Measurements from ENCODE around the gene EML5.
A peak's percentile ranks its signal among the peaks of the same experiment; 100 is the strongest.

Gene EML5

GRCh38 chr14:88707088-88707487 lies 85.7 kb downstream of the EML5 start:
- DNase-seq (ENCODE audit: low read depth): no peak

- peak; percentile 3 for DNase-seq (ENCODE audit: low read depth)
Observed at GRCh38 chr14:88706425-88706824, 86.3 kb downstream of the EML5 start.

- DNase-seq (ENCODE audit: low read depth): no peak
Observed at GRCh38 chr14:88698651-88699050, 94.1 kb downstream of the EML5 start.

- DNase-seq (ENCODE audit: low read depth): no peak
Observed at GRCh38 chr14:88695870-88696269, 96.9 kb downstream of the EML5 start.

GRCh38 chr14:88688386-88688785 lies 104.4 kb downstream of the EML5 start:
- DNase-seq (ENCODE audit: low read depth): no peak

- DNase-seq (ENCODE audit: low read depth): no peak
Observed at GRCh38 chr14:88683119-88683518, 109.6 kb downstream of the EML5 start.

- DNase-seq (ENCODE audit: low read depth): no peak
Observed at GRCh38 chr14:88682495-88683114, 110.1 kb downstream of the EML5 start.

GRCh38 chr14:88681755-88682494 lies 110.8 kb downstream of the EML5 start:
- no peak for DNase-seq (ENCODE audit: low read depth)

GRCh38 chr14:88669346-88669745 lies 123.4 kb downstream of the EML5 start:
- no peak for DNase-seq (ENCODE audit: low read depth)

- DNase-seq (ENCODE audit: low read depth): no peak
Observed at GRCh38 chr14:88668448-88669116, 124.2 kb downstream of the EML5 start.

- DNase-seq (ENCODE audit: low read depth): peak; percentile 25
Observed at GRCh38 chr14:88667555-88668273, 125.0 kb downstream of the EML5 start.

- DNase-seq (ENCODE audit: low read depth): no peak
Observed at GRCh38 chr14:88660056-88660455, 132.7 kb downstream of the EML5 start.

GRCh38 chr14:88639221-88639620 lies 153.5 kb downstream of the EML5 start:
- no peak for DNase-seq (ENCODE audit: low read depth)

GRCh38 chr14:88632512-88632911 lies 160.2 kb downstream of the EML5 start:
- DNase-seq (ENCODE audit: low read depth): no peak

GRCh38 chr14:88631091-88631490 lies 161.7 kb downstream of the EML5 start:
- DNase-seq (ENCODE audit: low read depth): no peak

GRCh38 chr14:88630565-88630964 lies 162.2 kb downstream of the EML5 start:
- DNase-seq (ENCODE audit: low read depth): no peak

GRCh38 chr14:88628462-88628861 lies 164.3 kb downstream of the EML5 start:
- DNase-seq (ENCODE audit: low read depth): no peak

GRCh38 chr14:88628033-88628432 lies 164.7 kb downstream of the EML5 start:
- DNase-seq (ENCODE audit: low read depth): no peak

GRCh38 chr14:88625671-88626070 lies 167.1 kb downstream of the EML5 start:
- DNase-seq (ENCODE audit: low read depth): no peak

- DNase-seq (ENCODE audit: low read depth): no peak
Observed at GRCh38 chr14:88621100-88621499, 171.7 kb downstream of the EML5 start.

GRCh38 chr14:88618476-88618875 lies 174.3 kb downstream of the EML5 start:
- DNase-seq (ENCODE audit: low read depth): no peak

- no peak for DNase-seq (ENCODE audit: low read depth)
Observed at GRCh38 chr14:88617479-88617878, 175.3 kb downstream of the EML5 start.

GRCh38 chr14:88616697-88617096 lies 176.1 kb downstream of the EML5 start:
- no peak for DNase-seq (ENCODE audit: low read depth)

Data from HS-5 (cell line).